Measurements from ENCODE around the gene DSG3.

GRCh38 chr18:31426021-31426420 is 21.5 kb upstream of the DSG3 start:
- TF ChIP-seq POLR2AphosphoS5 (IDR thresholded peaks at IDR 0.05; ENCODE audit: low read depth, low read length) (no peak), FOXP2 (optimal IDR thresholded peaks at IDR 0.05; ENCODE audit: borderline replicate concordance, extremely low read depth, extremely low read length, insufficient read depth) (no peak), TAF1 (IDR thresholded peaks at IDR 0.05; ENCODE audit: borderline replicate concordance, insufficient read depth, low read length) (no peak), REST (IDR thresholded peaks at IDR 0.05; ENCODE audit: insufficient read depth in 1 of 2, low read depth in 2 of 2, low read length in 2 of 2) (no peak), SIN3A (IDR thresholded peaks at IDR 0.05; ENCODE audit: borderline replicate concordance, insufficient read depth, low read length) (no peak)

Measured in PFSK-1 (cell line).